HG03064 (cell line): ENCODE measurements around the gene GOLGA3.
"Not testable (repeated sequence)": the region's sequence is repeated elsewhere in the genome, so short reads cannot be mapped to it uniquely, and the experiment has no call there.

Experiments
- ATAC-seq: cut with Tn5 transposase; IDR thresholded peaks from one replicate; pipeline ENCODE4 v1.9.1; 2021; ENCODE audit warnings: low read depth; ENCODE audit not compliant: unreplicated experiment

GOLGA3 gene

GRCh38 chr12:132754160-132754932 is 74.3 kb downstream of the GOLGA3 start:
- no peak for ATAC-seq

DNA sequence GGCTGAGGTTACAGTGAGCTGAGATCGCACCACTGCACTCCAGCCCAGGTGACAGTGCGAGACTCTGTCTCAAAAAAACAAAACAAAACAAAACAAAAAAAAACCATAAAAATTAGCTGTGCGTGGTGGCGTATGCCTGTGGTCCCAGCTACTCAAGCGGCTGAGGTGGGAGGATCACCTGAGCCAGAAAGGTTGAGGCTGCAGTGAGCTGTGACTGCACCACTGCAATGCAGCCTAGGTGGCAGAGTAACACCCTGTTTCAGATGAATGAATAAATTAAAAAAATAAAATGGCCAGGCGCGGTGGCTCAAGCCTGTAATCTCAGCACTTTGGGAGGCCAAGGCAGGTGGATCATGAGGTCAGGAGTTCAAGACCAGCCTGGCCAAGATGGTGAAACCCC is 75.0 kb downstream of the GOLGA3 start:
- not testable (repeated sequence) for ATAC-seq

GRCh38 chr12:132748319-132748718 is 80.3 kb downstream of the GOLGA3 start:
- ATAC-seq, result no peak

DNA sequence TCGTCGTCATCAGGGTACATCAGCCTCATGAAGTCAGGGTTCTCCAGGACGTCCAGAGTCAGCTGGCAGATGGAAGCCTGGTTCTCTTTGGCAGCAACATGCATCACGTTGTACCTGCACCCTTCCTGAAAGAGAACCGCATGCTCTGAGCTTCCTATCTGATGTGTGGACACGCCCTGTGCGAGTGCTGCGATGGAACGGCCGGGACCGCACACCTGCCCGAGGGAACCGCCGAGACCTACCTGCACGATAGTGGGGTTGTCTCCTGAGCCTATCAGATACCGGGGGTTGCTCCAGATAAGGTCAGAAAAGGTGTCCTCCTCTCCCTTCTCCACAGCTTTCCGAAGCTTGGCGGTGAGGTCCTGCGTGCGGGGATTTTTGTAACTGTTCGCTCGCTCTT is 80.8 kb downstream of the GOLGA3 start:
- no peak for ATAC-seq

GRCh38 chr12:132747395-132747794 is 81.3 kb downstream of the GOLGA3 start:
- no peak for ATAC-seq

GRCh38 chr12:132746613-132747012 is 82.1 kb downstream of the GOLGA3 start:
- no peak for ATAC-seq

- no peak for ATAC-seq
Observed at GRCh38 chr12:132743831-132744230, 84.8 kb downstream of the GOLGA3 start.

GRCh38 chr12:132741620-132742019 is 87.0 kb downstream of the GOLGA3 start:
- no peak for ATAC-seq

GRCh38 chr12:132740652-132741051 is 88.0 kb downstream of the GOLGA3 start:
- ATAC-seq, result no peak

DNA sequence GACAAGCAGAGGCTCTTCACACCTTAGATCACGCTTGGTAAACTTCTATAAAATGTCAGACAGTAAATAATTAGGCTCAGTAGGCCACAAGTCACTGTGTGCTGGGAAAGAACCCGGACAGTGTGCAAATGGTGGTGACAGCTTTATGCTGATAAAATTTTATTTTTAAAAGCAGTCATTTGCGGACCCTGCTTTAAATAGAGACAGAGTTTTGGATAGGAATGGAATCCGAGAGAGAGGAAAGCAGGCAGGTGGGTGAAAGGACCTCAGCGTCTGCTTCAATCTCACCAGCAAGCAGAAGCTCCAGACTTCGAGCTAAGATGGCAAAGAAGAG is 88.4 kb downstream of the GOLGA3 start:
- no peak for ATAC-seq

DNA sequence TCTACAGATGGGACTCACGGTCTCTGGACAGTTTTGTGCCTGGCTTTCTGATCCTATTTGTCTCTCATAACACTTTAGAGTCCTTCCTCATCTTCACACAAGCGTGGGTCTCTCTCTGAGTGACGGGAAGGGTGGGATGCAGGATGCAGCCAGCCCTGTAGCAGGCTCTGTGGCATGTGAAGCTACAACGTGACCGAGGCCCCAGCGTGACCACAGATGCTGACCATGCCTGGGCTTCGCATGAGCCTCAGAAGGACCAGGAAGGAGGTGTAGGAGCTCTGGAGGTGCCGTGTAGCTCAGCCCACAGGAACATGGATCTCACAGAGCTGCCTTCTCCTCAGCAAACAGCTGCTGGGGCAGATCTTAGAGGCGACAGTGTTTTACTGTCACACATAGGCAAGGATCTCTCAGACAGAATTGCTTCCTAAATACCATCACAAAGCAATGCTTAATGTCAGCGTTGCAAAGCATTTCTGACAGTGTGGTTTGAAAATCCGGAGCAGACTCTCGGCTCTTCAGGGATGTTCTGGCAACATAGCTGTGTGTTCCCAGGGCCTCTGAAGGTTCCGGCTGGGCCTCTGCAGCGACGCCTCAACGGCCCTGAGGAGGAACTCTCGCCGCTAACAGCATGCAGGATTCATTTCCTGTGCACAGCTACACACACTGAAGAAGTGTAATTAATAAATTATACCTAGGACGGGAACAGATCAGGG is 88.9 kb downstream of the GOLGA3 start:
- ATAC-seq, result no peak

DNA sequence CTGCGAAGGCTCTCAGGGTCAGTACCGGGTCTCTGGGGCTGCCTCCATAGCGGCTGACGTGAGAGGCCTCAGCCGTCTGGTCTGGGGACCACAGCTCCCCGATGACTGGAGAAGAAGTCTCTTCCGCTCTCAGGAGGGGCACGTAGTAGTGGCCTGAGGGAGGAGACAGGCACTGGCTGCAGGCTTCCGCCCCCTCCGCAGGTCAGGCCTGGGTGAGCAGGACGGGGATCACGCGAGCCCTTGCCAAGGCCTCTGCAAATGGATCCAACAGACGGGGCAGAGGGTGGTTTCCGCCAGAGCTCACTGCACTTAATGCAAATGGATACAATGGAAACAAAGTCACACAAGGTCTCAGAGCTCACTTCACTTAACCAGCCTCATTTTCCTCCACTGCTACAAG is 91.8 kb downstream of the GOLGA3 start:
- ATAC-seq, result no peak

DNA sequence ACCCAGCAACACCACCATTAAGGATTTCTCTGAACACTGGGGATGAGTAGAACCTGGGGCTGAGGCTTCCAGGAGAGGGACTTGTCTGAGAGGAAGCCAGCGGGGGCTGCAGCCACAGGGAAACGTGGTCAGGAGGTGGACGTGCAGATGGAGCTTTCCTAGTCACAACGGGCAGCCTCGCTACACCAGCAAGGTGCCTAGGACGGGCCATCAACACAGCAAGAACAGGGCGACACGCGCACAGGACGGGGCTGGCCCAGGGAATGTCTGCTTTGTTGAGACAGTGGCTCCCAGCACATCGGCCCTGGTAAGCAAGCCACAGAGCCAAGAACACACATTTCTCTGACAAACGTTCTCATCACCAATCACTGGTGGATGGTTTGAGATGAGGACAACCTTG is 92.3 kb downstream of the GOLGA3 start:
- no peak for ATAC-seq

DNA sequence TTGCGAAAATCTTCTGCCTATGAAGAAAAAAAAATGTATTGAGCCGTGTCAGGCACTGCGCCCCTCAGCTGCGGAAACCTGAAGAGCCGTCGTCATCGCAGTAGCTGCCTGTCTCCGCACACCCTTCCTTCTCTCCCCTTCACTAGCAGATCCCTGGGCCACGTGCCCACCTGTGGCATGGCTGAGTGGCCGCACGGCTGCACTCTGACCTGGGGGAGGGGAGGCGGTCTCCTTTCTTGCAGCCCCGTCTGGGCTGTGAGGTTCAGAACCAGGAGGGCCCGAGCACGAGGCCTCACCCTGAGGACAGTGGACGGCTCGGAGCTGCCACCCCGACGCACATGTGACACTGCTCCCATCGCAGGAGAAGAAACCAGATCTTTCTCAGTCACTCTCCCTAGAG is 93.2 kb downstream of the GOLGA3 start:
- ATAC-seq, result no peak

- no peak for ATAC-seq
Observed at GRCh38 chr12:132734206-132734605, 94.5 kb downstream of the GOLGA3 start.

- no peak for ATAC-seq
Observed at GRCh38 chr12:132731574-132731973, 97.1 kb downstream of the GOLGA3 start.

DNA sequence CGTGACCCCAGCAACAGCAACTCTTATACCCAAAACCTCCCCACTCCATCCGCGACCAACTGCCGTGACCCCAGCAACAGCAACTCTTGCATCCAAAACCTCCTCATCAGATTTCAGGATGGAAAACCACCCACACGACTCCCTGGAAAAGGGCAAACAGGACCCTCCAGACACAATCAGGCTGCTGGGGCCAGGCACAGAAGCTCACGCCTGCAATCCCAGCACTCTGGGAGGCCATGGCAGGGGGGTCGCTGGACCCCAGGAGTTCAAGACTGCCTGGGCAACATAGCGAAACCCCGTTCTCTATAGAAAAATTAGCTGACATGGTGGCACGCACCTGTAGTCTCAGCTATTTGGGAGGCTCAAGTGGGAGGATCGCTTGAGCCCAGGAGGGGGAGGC is 98.3 kb downstream of the GOLGA3 start:
- ATAC-seq, result no peak

DNA sequence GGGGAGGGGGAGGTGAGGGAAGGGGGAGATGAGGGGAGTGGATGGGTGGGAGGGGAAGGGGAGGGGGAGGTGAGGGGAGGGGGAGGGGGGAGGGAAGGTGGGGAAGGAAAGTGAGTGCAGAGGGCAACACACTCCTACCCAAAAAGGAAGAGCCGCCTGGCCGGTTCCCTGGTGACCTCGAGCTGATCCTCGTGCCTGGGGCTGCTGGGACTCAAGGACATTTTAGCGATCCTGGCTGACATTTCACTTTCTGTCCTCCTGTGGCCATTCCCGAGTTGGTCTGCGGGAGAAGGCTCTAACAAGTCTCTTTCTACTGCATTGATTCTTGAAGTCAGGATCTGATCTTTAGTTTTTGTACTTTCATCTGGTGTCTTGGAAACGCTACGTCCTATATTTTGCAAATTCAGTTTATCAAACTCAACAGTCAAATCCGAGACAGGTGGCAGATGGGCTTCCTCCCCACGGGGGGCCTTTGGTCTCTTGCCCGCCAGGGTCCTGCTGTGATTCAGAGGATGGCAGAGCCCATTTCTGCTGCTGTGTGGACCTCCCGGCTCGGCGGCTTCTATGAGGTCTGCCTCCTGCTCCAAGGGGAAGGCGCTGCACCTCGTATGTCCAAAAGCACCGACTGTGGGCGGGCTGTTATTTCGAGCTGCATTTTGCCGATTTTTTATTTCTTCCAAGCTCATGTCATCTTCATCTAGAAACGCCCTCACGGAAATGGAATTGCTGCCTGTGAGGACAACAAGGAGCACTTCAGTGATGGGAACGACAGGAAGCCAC is 98.9 kb downstream of the GOLGA3 start:
- ATAC-seq, result no peak

GRCh38 chr12:132728502-132728901 is 100.2 kb downstream of the GOLGA3 start:
- ATAC-seq, result no peak

DNA sequence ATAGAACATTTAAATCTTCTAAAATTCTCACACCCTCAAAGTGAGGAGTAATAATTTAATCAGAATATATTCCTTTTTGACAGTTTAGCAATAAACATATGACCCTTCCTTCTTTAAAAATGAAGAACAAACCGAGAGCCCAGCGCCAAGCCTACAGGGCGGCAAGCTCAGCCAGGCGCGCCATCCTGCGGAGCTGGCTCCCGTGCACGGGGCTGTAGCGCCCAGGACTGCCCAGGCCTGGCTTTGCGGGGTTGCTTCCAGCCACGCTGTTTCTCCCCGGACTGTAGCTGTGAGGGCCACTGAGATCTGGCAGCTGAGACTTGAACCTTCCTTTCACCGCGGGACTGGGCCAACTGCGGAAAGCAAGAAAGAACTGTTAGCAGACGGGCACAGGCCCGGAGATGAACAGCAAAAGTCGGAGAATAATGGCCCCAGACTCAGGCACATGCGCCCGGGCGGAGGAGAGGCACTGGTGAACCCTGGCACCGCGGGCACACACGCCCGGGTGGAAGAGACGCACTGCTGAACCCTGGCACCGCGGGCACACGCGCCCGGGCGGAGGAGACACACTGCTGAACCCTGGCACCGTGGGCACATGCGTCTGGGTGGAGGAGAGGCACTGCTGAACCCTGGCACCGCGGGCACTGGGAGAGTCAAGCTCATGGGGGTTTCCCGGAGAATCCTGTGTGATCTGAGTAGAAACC is 101.4 kb downstream of the GOLGA3 start:
- no peak for ATAC-seq

DNA sequence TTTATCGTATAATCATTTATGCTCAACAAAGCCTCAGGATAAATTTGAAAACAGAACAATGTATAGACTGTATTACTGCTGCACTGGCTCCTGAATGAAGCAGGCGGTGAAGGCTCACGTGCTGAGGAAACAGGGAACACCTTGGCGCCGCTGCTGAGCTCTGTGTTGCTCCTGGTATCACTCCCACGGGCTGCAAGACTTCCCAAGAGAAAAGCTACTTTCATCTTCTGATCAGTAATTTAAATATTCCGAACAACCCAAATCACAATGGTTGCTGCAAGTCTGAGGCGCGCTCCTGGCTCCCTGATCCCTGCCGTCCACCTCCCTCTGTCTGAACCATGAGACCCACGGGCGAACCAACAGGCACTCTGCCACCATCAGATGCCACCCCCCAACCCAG is 102.3 kb downstream of the GOLGA3 start:
- no peak for ATAC-seq
